Trophoblast cell (in vitro differentiated cells and primary cell): ENCODE measurements around the gene SELENOW.

Experiments
- DNase-seq, 2 donors: peaks; one replicate each; pipeline ENCODE4 v3.0.0-alpha.2; 2016
- H2AFZ ChIP-seq: 2 replicates; pipeline ENCODE4 v1.6.1; 2013; ENCODE audit warnings: low read length, moderate library complexity, mild to moderate bottlenecking; ENCODE audit not compliant: insufficient read depth, poor library complexity
- H2AK5ac ChIP-seq: 2 replicates; pipeline ENCODE4 v1.6.1; 2013; ENCODE audit warnings: mild to moderate bottlenecking, low read length
- H2BK120ac ChIP-seq: 2 replicates; pipeline ENCODE4 v1.6.1; 2013; ENCODE audit warnings: low read length, mild to moderate bottlenecking, moderate library complexity; ENCODE audit not compliant: insufficient read depth, poor library complexity
- H2BK12ac ChIP-seq: 2 replicates; pipeline ENCODE4 v1.6.1; 2013; ENCODE audit warnings: mild to moderate bottlenecking, low read length, moderate library complexity
- H2BK5ac ChIP-seq: 2 replicates; pipeline ENCODE4 v1.6.1; 2013; ENCODE audit warnings: low read length, low read depth, moderate library complexity, mild to moderate bottlenecking; ENCODE audit not compliant: poor library complexity
- H3K14ac ChIP-seq: 2 replicates; pipeline ENCODE4 v1.6.1; 2013; ENCODE audit warnings: mild to moderate bottlenecking, low read length
- H3K18ac ChIP-seq: 2 replicates; pipeline ENCODE4 v1.6.1; 2013; ENCODE audit warnings: mild to moderate bottlenecking, low read length
- H3K23ac ChIP-seq: 2 replicates; pipeline ENCODE4 v1.6.1; 2013; ENCODE audit warnings: low read length
- H3K27ac ChIP-seq: 2 replicates; pipeline ENCODE4 v1.5.1; 2013; ENCODE audit warnings: low read depth, mild to moderate bottlenecking, inconsistent platforms, low read length, moderate library complexity
- H3K27me3 ChIP-seq: 2 replicates; pipeline ENCODE4 v1.6.1; 2013; ENCODE audit warnings: inconsistent platforms, mild to moderate bottlenecking, low read length, moderate library complexity; ENCODE audit not compliant: insufficient read depth
- H3K36me3 ChIP-seq, 2 experiments: 1 replicate in 1 of 2; 2 replicates in 1 of 2; pipeline ENCODE4 v1.6.1; 2013; ENCODE audit warnings: low read length in 2 of 2, mild to moderate bottlenecking in 2 of 2, moderate library complexity in 1 of 2; ENCODE audit not compliant: insufficient read depth in 2 of 2, control insufficient read depth in 1 of 2
- H3K4ac ChIP-seq: 2 replicates; pipeline ENCODE4 v1.6.1; 2013; ENCODE audit warnings: low read depth, mild to moderate bottlenecking, low read length, moderate library complexity
- H3K4me1 ChIP-seq, 2 experiments: 1 replicate in 1 of 2; 2 replicates in 1 of 2; pipeline ENCODE4 v1.6.1; 2013; ENCODE audit warnings: low read length in 2 of 2, mild to moderate bottlenecking in 2 of 2, moderate library complexity in 1 of 2; ENCODE audit not compliant: insufficient read depth in 2 of 2, control insufficient read depth in 1 of 2
- H3K4me2 ChIP-seq: 2 replicates; pipeline ENCODE4 v1.6.1; 2013; ENCODE audit warnings: inconsistent platforms, mild to moderate bottlenecking, low read length, moderate library complexity
- H3K4me3 ChIP-seq: 2 replicates; pipeline ENCODE4 v1.5.1; 2013; ENCODE audit warnings: mild to moderate bottlenecking, low read depth, low read length, inconsistent platforms
- H3K79me1 ChIP-seq: one replicate; pipeline ENCODE4 v1.6.1; 2013; ENCODE audit warnings: low read length
- H3K79me2 ChIP-seq: 2 replicates; pipeline ENCODE4 v1.6.1; 2013; ENCODE audit warnings: low read length, mild to moderate bottlenecking; ENCODE audit not compliant: control insufficient read depth, insufficient read depth, poor library complexity
- H3K9ac ChIP-seq: 2 replicates; pipeline ENCODE4 v1.6.1; 2013; ENCODE audit warnings: mild to moderate bottlenecking, low read length
- H3K9me3 ChIP-seq: 2 replicates; pipeline ENCODE4 v1.6.1; 2013; ENCODE audit warnings: low read depth, mild to moderate bottlenecking, control low read depth, inconsistent platforms, low read length; ENCODE audit not compliant: insufficient read depth
- H4K12ac ChIP-seq: 2 replicates; pipeline ENCODE4 v1.6.1; 2013; ENCODE audit warnings: low read depth, mild to moderate bottlenecking, low read length, moderate library complexity
- H4K8ac ChIP-seq: 2 replicates; pipeline ENCODE4 v1.6.1; 2013; ENCODE audit warnings: low read depth, mild to moderate bottlenecking, low read length, moderate library complexity
- H4K91ac ChIP-seq: one replicate; pipeline ENCODE4 v1.6.1; 2013; ENCODE audit warnings: low read depth, mild to moderate bottlenecking, low read length, moderate library complexity
- WGBS: extraction: QIAGEN DNeasy Blood & Tissue Kit; methylation state at CpG from one replicate; pipeline ENCODE4 v1.1.7; 2013; ENCODE audit warnings: missing lambda C conversion rate; ENCODE audit not compliant: insufficient read length, insufficient coverage; ENCODE audit errors: extremely low coverage; 5-methylcytosine and 5-hydroxymethylcytosine counted together

Gene SELENOW

GRCh38 chr19:47750752-47751151 lies 27.8 kb upstream of the SELENOW start:
- no peak for DNase-seq
- Histone ChIP-seq H2BK12ac (no peak overlapping the region), H4K12ac (no peak overlapping the region), H3K23ac (no peak overlapping the region), H4K91ac (no peak overlapping the region), H3K4me3 (no peak overlapping the region), H3K79me2 (no peaks in the 10 kb centered on the region), H3K27ac (no peak overlapping the region), H4K8ac (no peak overlapping the region), H3K79me1 (no peaks in the 10 kb centered on the region), H3K9me3 (peaks cover 2% of the 10 kb centered on the region), H2AK5ac (no peak overlapping the region), H2BK5ac (no peak overlapping the region), H2BK120ac (no peak overlapping the region), H3K4me1 (no peaks in the 10 kb centered on the region), H3K9ac (no peak overlapping the region), H2AFZ (no peak overlapping the region), H3K18ac (no peak overlapping the region), H3K36me3 (peaks cover 73 to 80% of the 10 kb centered on the region in 2 experiments), H3K27me3 (no peaks in the 10 kb centered on the region), H3K4ac (no peak overlapping the region), H3K4me2 (no peak overlapping the region), H3K14ac (no peak overlapping the region)
- no CpG with 5 or more reads among the region's 18 CpGs for WGBS

GRCh38 chr19:47752440-47753211 lies 25.9 kb upstream of the SELENOW start:
- Histone ChIP-seq H2BK120ac (no peak overlapping the region), H3K4me1 (no peaks in the 10 kb centered on the region), H3K36me3 (peaks cover 88 to 91% of the 10 kb centered on the region in 2 experiments), H2BK5ac (no peak overlapping the region), H4K8ac (no peak overlapping the region), H3K4ac (no peak overlapping the region), H2BK12ac (no peak overlapping the region), H2AFZ (no peak overlapping the region), H3K79me2 (no peaks in the 10 kb centered on the region), H3K14ac (no peak overlapping the region), H3K23ac (no peak overlapping the region), H4K12ac (no peak overlapping the region), H3K27ac (no peak overlapping the region), H3K4me2 (no peak overlapping the region), H3K9ac (no peak overlapping the region), H2AK5ac (no peak overlapping the region), H3K9me3 (peaks cover 2% of the 10 kb centered on the region), H3K4me3 (no peak overlapping the region), H4K91ac (no peak overlapping the region), H3K27me3 (no peaks in the 10 kb centered on the region), H3K79me1 (no peaks in the 10 kb centered on the region), H3K18ac (no peak overlapping the region)
- WGBS: no CpG with 5 or more reads among the region's 27 CpGs
- no peak for DNase-seq

GRCh38 chr19:47754206-47755064 lies 24.1 kb upstream of the SELENOW start:
- no peak overlapping the region for H2AK5ac ChIP-seq
- H3K4me1 ChIP-seq: no peaks in the 10 kb centered on the region
- H3K4ac ChIP-seq: no peak overlapping the region
- no peak overlapping the region for H3K27ac ChIP-seq
- no peak overlapping the region for H4K8ac ChIP-seq
- no peak overlapping the region for H3K18ac ChIP-seq
- no peak for DNase-seq
- no peak overlapping the region for H3K14ac ChIP-seq
- no CpG with 5 or more reads among the region's 37 CpGs for WGBS
- no peak overlapping the region for H3K4me3 ChIP-seq
- no peak overlapping the region for H2BK120ac ChIP-seq
- peaks cover 80 to 91% of the 10 kb centered on the region in 2 experiments for H3K36me3 ChIP-seq
- H3K79me1 ChIP-seq: no peaks in the 10 kb centered on the region
- no peaks in the 10 kb centered on the region for H3K27me3 ChIP-seq
- H3K9me3 ChIP-seq: peaks cover 4% of the 10 kb centered on the region
- no peak overlapping the region for H3K4me2 ChIP-seq
- no peak overlapping the region for H2BK5ac ChIP-seq
- H3K79me2 ChIP-seq: no peaks in the 10 kb centered on the region
- H3K23ac ChIP-seq: no peak overlapping the region
- no peak overlapping the region for H4K91ac ChIP-seq
- no peak overlapping the region for H2AFZ ChIP-seq
- no peak overlapping the region for H4K12ac ChIP-seq
- H2BK12ac ChIP-seq: no peak overlapping the region
- no peak overlapping the region for H3K9ac ChIP-seq

GRCh38 chr19:47755065-47755761 lies 23.3 kb upstream of the SELENOW start:
- no peak overlapping the region for H3K14ac ChIP-seq
- H4K91ac ChIP-seq: no peak overlapping the region
- no peak overlapping the region for H3K27ac ChIP-seq
- H2AFZ ChIP-seq: no peak overlapping the region
- H3K23ac ChIP-seq: no peak overlapping the region
- H3K4me1 ChIP-seq: no peaks in the 10 kb centered on the region
- no peak overlapping the region for H3K4ac ChIP-seq
- peaks cover 74 to 84% of the 10 kb centered on the region in 2 experiments for H3K36me3 ChIP-seq
- no peak overlapping the region for H4K8ac ChIP-seq
- H3K79me1 ChIP-seq: no peaks in the 10 kb centered on the region
- no peak overlapping the region for H2BK5ac ChIP-seq
- H3K4me2 ChIP-seq: no peak overlapping the region
- no peak overlapping the region for H2AK5ac ChIP-seq
- H3K79me2 ChIP-seq: no peaks in the 10 kb centered on the region
- H3K9me3 ChIP-seq: peaks cover 4% of the 10 kb centered on the region
- no peak overlapping the region for H2BK12ac ChIP-seq
- no CpG with 5 or more reads among the region's 36 CpGs for WGBS
- H3K27me3 ChIP-seq: no peaks in the 10 kb centered on the region
- H3K18ac ChIP-seq: no peak overlapping the region
- no peak overlapping the region for H3K9ac ChIP-seq
- no peak for DNase-seq
- H4K12ac ChIP-seq: no peak overlapping the region
- H3K4me3 ChIP-seq: no peak overlapping the region
- H2BK120ac ChIP-seq: no peak overlapping the region
